H1 (cell line): Measurements from ENCODE around the gene TNS3. TPM values are rescaled to one million over a fixed set of nuclear protein-coding genes. Genes with fewer than 3 reads are reported as not detected.

Experiments
- KDM4A ChIP-seq: IDR thresholded peaks from one replicate; pipeline ENCODE4 v1.7.1; 2012; ENCODE audit warnings: low read depth, mild to moderate bottlenecking, moderate library complexity, low read length, inconsistent platforms; ENCODE audit not compliant: severe bottlenecking
- RAD21 ChIP-seq, 2 experiments: IDR thresholded peaks in 1 of 2; conservative IDR thresholded peaks in 1 of 2; 2 replicates each; pipeline ENCODE4 v1.6.1; 2011; ENCODE audit warnings: low read depth in 2 of 2, low read length in 2 of 2, improper control_type of control experiment in 1 of 2, inconsistent platforms in 1 of 2, mild to moderate bottlenecking in 1 of 2, moderate library complexity in 1 of 2
- SRF ChIP-seq: IDR thresholded peaks from 2 replicates; pipeline ENCODE4 v1.6.1; 2011; ENCODE audit warnings: mild to moderate bottlenecking, low read depth, low read length, moderate library complexity
- polyA plus RNA-seq, 7 experiments: library from polyadenylated mRNA; depleted of rRNA in 3 of 7; stranded (reverse) in 5 of 7; unstranded in 2 of 7; fragments of >200 nt in 5 of 7; fragments of 200-250 nt in 2 of 7; gene quantifications; 1 replicate in 5 of 7; 2 replicates in 1 of 7; 4 replicates in 1 of 7; pipeline versions ENCODE4 v1.2.1 to v1.2.3, GENCODE V29; 2011 to 2013; ENCODE audit warnings: missing spikeins in 2 of 7, mixed read lengths in 2 of 7
- total RNA-seq: library from RNA; stranded (reverse); fragmentation: NEBNext Ultra II Directional; extraction: Animal tissue kit (Norgen Biotek cat#: 25700); gene quantifications from 2 replicates; pipeline ENCODE4 v1.2.1, GENCODE V29; 2021

The TNS3 gene
- total and polyA plus RNA-seq, 2 of the 8 experiments (the other 6 are each of a cell fraction or from before 2014, with no cell fraction given) = 11.9 to 24.2 TPM

GRCh38 chr7:47420122-47420780 lies 161.7 kb downstream of the TNS3 start (continued):
- TF ChIP-seq SRF = no peak
- TF ChIP-seq KDM4A = no peak
- TF ChIP-seq RAD21 (IDR thresholded peaks at IDR 0.05 in 1 of 2, conservative IDR thresholded peaks at IDR 0.05 in 1 of 2; ENCODE audit: low read depth in 2 of 2, low read length in 2 of 2) = no peak
